Measurements from ENCODE around the gene ZNF335.

DNA sequence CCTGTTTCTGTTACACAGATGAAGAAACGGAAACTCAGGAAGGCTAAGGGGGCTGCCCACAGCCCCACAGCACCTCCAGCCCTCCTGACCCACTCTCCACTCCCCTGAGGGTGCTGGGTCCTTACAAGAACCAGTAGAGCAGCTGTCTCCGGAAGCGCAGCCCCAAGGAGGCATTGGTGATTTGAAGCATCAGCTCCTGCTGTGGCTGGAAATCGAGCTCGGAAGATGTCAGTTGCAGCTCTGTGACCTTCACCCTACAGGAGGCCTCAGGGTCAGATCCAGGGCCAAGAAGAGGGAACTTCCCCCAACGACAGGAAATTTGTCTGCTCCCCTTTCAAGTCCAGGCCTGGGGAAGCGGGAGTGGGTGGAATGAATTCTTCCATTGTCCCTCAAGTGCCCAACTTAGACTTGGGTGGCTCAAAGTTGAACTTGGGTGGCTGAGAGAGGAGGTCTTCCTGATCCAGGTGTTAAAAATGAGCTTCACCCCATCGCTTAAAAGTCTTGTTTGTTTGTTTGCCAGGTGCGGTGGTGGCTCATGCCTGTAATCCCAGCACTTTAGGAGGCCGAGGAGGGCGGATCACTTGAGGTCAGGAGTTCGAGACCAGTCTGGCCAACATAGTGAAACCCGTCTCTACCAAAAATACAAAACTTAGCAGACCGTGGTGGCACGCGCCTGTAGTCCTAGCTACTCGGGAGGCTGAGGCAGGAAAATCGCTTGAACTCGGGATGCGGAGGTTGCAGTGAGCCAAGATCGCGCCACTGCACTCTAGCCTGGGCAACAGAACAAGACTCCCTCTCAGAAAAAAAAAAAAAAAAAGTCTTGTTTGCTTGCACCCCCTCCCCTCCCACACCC is 62.0 kb downstream of the ZNF335 start:
- TF ChIP-seq, protein P1, sequence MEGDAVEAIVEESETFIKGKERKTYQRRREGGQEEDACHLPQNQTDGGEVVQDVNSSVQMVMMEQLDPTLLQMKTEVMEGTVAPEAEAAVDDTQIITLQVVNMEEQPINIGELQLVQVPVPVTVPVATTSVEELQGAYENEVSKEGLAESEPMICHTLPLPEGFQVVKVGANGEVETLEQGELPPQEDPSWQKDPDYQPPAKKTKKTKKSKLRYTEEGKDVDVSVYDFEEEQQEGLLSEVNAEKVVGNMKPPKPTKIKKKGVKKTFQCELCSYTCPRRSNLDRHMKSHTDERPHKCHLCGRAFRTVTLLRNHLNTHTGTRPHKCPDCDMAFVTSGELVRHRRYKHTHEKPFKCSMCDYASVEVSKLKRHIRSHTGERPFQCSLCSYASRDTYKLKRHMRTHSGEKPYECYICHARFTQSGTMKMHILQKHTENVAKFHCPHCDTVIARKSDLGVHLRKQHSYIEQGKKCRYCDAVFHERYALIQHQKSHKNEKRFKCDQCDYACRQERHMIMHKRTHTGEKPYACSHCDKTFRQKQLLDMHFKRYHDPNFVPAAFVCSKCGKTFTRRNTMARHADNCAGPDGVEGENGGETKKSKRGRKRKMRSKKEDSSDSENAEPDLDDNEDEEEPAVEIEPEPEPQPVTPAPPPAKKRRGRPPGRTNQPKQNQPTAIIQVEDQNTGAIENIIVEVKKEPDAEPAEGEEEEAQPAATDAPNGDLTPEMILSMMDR (conservative IDR thresholded peaks at IDR 0.05; ENCODE audit: low read length) = no peak
- no peak for TF ChIP-seq EZH2phosphoT487 (IDR thresholded peaks at IDR 0.05; ENCODE audit: borderline replicate concordance)

Measured in Loucy (cell line).